Sigmoid colon (tissue), 3 donors: Measurements from ENCODE around the gene RPL21.

Source experiments
- CTCF ChIP-seq, 4 experiments: fragments of 450-650 bp in 3 of 4; fragments of 200-600 bp in 1 of 4; IDR thresholded peaks; one replicate each; pipeline ENCODE4 v1.5.1; 2016 to 2019; ENCODE audit warnings: antibody characterized with exemption in 4 of 4, mild to moderate bottlenecking in 3 of 4, moderate library complexity in 2 of 4
- POLR2A ChIP-seq, 2 donors: fragments of 450-650 bp; IDR thresholded peaks; one replicate each; pipeline ENCODE4 v1.6.1; 2016; ENCODE audit warnings: antibody characterized with exemption in 2 of 2, mild to moderate bottlenecking in 2 of 2, moderate library complexity in 2 of 2

DNA sequence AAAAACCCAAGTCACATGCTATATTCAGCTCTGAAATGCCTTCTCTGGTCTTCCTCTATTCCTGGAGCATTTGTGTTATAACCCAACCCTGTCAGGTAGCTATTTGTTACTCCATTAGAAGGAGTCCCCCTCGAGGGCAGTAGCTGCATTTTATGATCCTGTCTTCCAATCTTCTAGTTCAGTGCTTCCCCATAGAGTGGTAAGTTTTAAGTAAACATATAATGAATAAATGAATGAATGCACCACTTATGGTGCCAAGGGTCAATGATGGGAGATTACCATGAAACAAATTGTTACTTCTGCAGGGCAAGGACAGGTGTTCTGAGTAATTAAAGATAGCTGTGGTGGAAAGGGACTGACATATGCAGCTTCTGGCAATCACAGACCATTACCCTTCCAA is 23.3 kb downstream of the RPL21 start:
- no peak for TF ChIP-seq CTCF (IDR thresholded peaks at IDR 0.05)
- TF ChIP-seq POLR2A (IDR thresholded peaks at IDR 0.05) = no peak
